Endometrial microvascular endothelial cells (primary cell): ENCODE measurements around the gene SOBP. TPM values are rescaled to one million over a fixed set of nuclear protein-coding genes. Genes with fewer than 3 reads are reported as not detected.
"Not testable (repeated sequence)": the region's sequence is repeated elsewhere in the genome, so short reads cannot be mapped to it uniquely, and the experiment has no call there.

Source experiments
- in situ Hi-C: cut with HindIII; loops from 2 replicates; pipeline ENCODE4 v1.10.0; 2017; ENCODE audit warnings: low sequenced_read_pairs, low pct_unique_long_range_greater_than_20kb; ENCODE audit errors: inconsistent ontology term
- total RNA-seq: library from RNA; depleted of rRNA; stranded (reverse); fragments of >200 nt; gene quantifications from one replicate; pipeline ENCODE4 v1.2.3, GENCODE V29; 2015; ENCODE audit errors: inconsistent ontology term

SOBP gene
- total RNA-seq, 1 donor from 2014 or later, result 0.37 TPM

DNA sequence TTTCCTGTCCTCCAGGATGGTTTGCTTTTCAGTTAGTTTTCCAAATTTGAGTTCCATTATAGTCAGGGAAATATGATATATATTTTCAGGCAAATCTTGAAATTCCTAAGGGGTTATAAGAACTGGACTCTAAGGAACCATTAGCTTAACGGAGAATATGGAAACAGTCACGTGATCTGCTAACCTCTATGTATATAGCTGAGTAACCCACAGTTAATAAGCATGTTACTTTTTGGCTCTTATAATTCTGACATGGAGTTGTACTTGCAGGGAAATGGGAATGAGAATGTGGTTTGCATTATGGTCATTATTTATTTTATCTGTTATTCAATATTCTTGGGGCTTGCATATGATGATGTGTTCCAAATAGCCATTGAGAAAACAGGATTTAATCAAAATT lies 23.3 kb downstream of the SOBP start:
- in situ Hi-C loops, result no loop called here

DNA sequence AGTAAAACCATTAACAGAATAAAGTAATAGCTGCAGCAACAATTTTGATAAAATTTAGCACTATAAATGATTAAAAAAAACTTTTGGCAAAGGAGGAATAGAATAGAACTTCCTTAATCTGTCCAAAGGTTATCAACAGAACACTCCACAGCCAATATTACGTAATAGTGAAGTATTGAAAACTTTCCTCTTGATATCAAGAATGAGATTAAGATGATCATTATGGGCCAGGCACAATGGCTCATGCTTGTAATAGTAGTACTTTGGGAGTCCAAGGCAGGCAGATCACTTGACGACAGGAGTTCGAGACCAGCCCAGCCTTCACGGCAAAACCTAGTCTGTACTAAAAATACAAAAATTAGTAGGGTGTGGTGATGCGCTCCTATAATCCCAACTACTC lies 26.0 kb downstream of the SOBP start:
- in situ Hi-C loops, result no loop called here

DNA sequence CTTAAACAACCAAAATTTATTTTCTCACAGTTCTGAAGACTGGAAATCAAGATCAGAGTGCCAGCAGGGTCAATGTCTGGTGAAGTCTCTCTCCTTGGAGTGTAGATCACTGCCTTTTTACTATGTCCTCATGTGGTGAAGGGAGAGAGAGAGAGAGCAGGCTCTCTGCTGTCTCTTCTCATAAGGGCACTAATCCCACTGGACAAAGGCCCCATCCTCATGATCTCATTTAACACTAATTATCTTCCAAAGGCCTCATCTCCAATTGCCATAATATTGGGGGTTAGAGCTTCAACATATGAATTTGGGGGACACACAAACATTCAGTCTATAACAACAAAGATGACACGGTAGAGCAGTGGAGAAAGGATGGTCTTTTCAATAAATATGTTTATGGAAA lies 27.4 kb downstream of the SOBP start:
- in situ Hi-C loops, result no loop called here

DNA sequence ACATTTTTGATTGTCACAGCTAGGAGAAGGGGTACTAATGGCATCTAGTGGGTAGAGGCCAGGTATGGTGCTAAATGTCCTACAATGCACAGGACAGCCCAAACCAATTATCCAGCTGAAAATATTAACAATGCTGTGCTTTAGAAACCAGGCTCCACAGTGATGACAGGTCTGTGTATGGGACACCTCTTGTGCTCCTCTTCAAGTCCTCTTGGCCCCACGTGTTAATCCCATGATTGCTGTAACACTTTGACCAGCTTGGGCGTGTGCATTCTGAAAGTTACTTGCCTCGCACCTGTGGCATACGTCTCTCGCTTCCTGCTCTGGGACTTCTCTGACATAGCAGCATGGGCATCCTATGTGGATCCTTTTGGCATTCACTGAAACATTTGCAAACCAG lies 29.3 kb downstream of the SOBP start:
- in situ Hi-C loops, result not testable (repeated sequence)

DNA sequence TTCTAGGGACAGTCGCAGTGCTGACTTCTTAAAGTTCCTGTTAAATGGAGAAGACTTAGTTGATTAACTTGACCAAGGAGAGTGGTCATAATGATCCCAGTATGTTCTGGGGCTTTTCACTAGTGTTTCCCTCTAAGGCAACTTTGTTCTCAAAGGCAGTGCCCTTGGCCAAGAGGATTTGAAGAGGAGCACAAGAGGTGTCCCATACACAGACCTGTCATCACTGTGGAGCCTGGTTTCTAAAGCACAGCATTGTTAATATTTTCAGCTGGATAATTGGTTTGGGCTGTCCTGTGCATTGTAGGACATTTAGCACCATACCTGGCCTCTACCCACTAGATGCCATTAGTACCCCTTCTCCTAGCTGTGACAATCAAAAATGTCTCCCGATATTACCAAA lies 30.8 kb downstream of the SOBP start:
- in situ Hi-C loops, result not testable (repeated sequence)

DNA sequence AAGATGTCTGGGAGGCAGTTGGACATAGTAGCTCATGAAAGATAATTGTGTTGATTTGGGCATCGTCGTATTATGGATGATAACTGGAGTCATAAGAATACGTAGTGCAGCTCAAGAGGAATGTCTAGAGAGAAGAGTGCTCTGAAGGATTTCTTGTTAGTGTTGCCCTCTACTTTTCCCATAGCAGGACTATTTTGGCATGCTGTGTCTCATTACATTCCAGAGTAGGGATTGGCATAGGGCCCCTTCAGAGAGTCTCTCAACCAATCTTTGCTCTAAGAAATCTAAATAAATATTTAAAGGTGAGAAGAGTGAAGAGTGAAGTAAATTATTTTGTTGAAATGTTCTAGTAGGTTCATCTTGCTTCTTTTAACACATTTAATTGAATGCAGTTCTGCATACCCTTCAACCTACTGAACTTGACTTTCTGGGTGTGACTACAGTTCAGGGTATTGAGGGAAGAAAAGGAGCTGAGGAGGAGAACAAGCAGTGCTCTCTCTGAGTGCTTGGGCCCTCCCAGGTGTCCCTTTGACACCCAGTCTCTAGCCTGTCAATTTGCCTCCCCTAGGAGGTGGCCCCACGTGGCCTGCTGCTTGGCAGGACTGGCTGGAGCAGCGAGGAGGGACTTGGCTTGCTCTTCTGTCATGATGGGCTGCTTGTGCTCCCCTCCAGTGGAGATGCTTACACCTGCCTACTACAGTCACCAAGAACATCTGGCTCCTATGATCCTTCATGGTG lies 33.3 kb downstream of the SOBP start:
- in situ Hi-C loops, result no loop called here

DNA sequence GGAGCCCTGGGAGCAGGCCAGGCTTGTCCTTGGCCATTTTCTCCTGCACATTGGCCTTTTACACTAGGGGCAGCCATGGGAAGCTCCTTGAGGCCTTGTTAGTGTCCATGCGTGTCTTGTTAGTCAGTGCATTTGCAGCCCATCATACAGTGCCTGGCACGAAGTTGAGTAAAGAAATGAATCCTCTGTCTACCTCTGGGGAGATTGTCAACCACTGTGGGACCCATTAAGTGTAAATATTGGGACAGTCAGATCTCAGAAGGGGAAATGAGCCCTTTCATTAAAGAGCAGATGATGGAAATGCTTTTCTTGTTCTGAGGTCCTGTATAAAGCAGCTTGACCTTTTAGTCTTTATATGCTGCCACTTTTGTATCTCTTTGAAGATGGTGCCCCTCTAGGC lies 33.9 kb downstream of the SOBP start:
- in situ Hi-C loops, result no loop called here

DNA sequence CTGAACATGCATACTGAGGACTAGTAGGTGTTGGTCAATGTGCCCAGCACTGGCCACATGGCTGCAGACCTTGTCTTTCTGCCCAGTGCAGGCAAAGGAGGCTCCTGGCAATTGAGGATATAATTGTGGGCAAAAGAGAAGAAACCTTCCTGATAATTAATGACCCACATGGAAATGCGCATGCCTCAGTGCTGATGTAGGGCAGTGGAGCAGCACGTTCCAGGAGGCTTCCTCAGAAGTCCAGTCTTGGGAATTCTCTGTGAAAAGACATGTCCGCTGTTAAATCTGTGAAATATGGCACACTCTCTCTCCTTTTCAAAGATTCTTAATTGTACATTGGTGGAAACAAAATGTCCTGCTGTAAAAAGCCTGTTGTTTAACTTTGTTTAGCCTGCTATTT lies 34.7 kb downstream of the SOBP start:
- in situ Hi-C loops, result no loop called here

DNA sequence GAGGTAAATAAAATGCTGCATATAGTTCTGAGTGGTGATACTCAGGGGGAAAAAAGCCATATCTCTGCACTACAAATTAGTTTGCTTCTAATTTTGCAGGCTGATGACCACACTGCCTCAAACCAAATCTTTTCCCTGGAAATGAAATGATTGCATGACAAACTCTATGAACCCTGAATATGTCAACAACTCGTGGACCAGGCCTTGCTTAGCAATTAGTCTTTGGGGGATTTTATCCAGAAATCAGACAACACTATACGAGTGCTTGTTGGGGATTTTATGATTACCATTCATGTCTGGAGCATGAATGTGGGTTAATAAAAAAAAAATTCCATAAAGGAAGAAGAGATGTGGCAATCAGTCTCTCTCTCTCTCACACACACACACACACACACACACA lies 42.0 kb downstream of the SOBP start:
- in situ Hi-C loops, result no loop called here

DNA sequence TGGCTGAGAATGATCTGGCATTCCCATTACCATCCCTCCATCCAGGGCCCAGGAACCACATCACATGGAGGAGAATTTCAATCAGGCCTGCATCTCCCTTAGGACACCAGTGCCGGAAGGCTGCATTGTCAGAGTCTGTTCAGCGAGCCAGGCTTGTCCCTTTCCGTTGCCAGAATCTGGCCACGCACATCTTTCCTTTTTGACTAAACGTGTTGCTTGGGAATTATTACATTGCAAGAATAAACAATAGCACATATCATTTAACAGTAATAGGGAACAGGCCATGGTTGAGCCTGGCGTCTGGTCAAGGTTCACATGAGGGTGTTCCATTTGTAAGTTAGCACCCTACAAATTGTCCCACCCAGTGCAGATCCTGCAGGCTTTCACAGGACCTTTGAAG lies 42.8 kb downstream of the SOBP start:
- in situ Hi-C loops, result no loop called here

DNA sequence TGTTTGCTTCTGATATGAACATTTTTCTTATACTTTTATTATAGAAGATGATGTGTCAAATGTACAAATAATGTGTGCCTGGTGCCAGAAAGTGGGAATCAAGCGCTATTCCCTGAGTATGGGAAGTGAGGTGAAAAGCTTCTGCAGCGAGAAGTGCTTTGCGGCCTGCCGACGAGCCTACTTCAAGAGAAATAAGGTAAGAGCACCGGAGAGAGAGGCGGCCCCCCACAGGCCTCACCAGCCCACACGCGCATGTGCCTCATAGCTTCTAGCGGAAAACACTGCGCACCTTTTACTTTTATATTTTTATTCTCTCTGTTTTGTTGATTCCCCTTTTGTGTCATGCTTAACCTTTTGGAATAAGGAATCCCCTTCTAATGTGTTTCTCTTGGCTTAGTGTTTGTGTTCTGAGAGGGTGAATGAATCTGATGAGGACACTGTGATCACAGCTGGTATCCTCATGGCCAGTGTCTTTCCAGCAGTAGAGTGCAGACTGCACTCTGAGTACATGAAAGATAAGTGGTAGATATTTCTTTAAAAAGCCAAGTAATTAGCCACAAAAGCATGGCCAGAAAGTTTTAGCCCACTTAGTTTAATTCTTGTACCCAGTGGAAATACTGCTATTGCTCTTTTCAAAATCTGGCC lies 43.6 kb downstream of the SOBP start:
- in situ Hi-C loops, result no loop called here

DNA sequence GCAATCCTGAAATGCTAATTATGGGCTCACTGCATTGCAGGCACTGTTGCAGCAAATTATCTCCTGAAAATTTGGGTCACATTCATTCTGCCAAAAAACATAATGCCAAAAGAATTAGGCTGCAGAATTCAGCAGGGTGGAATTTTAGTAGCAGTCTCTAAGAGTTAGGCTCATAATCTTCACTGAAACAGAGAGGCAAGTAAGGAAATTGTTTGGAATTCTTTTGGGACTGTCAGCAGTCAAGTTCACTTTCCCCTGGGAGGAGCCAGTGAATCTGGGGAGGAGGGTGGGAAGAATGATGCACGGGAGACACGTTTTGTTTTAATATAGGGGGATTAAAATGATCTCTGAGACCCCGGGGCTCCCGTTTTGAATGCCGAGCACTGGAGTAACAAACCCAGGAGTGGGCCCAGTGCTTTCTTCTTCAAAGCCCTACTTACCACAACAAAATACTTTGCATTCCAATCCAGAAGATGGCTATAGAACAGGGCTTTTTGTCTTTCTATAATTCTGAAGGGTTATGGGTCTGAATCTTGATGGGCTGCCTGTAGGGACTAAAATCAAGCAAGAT lies 44.7 kb downstream of the SOBP start:
- in situ Hi-C loops, result no loop called here

DNA sequence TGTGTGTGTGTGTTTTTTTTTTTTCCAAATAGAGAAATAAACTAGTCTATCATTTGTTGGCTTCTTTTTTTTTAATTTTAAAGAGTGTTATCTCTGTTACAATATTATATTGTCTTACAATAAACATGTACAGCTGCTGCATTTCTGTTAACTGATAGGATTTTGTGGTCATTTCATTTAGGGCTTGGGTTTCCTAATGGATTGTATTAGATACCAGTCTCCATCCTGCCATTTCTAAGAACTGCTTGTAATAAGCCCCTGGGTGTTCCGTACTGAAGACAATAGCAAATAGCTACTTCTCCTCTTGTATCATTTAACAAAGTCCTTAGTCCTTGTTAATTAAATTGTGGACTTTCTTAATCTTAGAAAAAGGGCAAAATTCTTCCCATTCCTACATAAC lies 45.7 kb downstream of the SOBP start:
- in situ Hi-C loops, result no loop called here

DNA sequence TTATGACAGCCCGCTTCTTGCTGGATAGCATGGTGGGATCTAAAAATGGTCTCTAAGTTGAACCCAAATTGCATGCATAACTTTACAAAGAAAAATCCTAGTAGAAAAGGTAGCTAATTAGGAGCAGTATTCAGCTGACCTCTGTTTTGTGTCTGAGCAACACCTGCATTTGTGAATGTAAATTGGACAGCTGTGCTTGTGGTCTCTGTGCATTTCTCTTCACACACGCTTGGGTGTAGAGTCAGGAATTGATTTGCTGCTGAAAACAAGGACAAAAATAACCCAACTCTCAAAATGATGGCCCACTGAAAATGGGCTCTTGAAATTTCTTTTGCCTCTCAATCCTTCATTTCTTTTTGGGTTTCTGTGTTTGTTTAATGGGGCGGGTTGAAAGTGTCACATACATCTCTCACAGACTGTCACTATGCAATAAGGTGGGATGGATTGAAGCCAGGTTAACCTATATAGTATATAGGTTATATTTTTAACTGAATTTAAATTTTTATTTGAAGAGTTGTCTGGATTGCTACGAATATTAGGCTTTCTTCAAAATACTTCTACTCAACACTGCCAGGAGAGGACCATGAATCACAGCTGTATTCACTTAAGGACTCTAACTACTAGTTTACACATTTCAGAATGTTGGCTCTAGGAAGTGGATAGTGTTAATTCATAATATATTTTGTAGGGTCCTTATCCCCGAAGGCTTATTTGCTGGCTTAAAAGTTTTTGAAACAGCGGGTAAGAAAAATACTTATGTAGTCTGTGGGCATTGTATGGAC lies 46.5 kb downstream of the SOBP start:
- in situ Hi-C loops, result no loop called here

DNA sequence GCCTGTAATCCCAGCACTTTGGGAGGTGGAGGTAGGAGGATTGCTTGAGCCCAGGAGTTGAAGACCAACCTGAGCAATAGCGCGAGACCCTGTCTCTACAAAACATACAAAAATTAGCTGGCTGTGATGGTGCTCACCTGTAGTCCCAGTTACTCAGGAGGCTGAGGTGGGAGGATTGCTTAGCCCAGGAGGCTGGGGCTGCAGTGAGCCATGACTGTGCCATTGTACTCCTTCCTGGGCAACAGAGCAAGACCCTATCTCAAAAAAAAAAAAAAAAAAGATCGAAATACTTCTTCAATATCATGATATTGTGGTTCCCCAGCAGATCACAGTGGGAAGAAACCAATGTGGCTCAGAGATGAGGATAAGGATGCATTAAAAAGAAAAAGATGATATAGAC lies 47.6 kb downstream of the SOBP start:
- in situ Hi-C loops, result no loop called here

DNA sequence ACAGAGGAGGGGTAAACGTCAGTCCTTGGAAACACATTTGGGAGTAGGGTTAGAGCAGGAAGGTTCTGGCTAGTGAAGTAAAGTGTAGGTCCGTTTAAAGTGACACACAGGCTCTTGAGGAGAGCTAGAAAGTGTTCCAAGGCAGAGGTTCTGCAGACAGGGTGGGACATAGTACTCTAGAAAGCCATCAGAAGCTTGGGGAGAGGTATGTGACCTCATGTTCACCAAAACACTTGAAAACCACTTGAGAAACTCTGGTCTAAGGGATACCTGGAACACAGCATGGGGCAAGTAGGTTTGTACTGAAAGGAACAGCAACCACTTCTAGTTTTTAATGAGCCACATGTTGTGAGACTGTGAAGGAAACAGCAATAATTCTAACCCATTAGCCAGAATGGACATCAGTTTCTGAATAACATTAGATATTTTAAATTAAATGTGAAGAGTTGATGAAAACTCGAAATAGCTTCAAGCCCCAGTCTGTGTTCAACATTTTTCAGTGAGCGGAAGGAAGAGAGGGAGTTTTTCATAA lies 49.0 kb downstream of the SOBP start:
- in situ Hi-C loops, result no loop called here

DNA sequence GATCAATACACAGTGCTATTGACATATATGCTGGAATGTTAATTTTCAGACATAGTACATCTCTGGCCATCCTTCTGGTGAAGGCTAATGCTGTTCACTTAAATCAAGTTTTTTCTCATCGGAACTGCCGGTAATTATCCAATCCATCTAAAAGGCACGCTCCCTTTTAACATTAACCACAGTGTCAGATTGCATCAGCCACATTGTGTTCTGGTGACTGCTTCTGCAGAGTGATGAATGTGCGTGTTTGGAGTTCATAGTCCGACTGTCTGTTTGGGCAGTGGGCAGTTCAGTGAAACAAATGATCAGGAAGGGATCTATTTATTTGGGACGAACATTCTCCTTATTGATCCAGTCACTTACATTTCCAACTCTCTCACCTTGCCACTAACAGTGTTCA lies 49.5 kb downstream of the SOBP start:
- in situ Hi-C loops, result no loop called here

DNA sequence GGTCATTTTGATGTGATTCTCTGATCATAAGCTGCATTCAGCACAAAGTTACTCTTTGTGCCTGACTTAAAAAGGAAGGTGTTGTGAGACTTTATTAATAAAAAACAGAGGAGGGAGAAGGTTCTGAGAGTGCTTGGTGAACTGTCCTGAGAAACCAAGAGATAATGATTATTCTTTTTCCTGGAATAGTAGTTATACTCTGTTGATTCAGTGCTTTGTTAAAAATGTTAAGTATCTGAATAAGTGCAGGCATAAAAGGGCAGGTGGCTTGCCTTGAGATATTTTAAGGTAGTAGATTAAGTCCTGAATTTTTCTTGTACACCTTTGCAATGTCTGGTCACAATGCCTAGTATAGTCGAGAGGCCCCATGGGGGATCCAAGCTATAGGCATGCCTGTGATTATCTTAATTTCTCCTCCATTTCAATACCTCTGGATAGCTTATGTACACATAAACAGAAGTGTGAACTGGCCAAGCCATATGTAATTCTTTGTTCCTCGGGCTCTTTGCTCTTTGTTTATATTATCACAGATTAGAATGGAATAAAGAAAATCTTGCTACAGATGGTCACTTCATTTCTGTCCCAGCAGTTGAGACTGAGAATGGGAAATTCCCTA lies 50.0 kb downstream of the SOBP start:
- in situ Hi-C loops, result loop anchor here (10.0 kb wide), 1 partner anchor 55 kb away; no protein-coding TSS in a partner anchor

DNA sequence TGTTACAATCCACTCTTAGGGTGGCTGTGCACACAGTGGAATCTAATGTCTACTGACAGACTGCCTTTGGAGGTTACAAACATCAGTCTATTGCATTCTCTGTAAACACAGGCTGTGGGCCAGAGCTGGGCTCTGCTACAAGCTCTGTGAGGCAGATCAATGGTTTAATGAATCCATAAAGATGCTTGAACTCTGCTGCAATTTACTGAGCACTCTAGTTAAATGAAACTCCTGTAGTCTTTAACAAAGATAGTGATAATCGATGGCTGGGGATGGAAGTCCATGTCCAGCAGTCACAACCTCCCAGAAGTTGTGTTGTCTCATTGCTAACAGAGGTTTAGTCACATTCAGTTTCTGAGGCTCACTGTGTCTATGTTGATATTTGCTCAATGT lies 50.5 kb downstream of the SOBP start:
- in situ Hi-C loops, result loop anchor here (10.0 kb wide), 1 partner anchor 56 kb away; no protein-coding TSS in a partner anchor
